SHP77 treated with DMSO at 0.1 percent for 48 hours (cell line): Measurements from ENCODE around the gene SLC31A2.

Source experiments
- DNase-seq: peaks from one replicate; lab custom pipeline; 2025; lab: John Stamatoyannopoulos, UW

The SLC31A2 gene

DNA sequence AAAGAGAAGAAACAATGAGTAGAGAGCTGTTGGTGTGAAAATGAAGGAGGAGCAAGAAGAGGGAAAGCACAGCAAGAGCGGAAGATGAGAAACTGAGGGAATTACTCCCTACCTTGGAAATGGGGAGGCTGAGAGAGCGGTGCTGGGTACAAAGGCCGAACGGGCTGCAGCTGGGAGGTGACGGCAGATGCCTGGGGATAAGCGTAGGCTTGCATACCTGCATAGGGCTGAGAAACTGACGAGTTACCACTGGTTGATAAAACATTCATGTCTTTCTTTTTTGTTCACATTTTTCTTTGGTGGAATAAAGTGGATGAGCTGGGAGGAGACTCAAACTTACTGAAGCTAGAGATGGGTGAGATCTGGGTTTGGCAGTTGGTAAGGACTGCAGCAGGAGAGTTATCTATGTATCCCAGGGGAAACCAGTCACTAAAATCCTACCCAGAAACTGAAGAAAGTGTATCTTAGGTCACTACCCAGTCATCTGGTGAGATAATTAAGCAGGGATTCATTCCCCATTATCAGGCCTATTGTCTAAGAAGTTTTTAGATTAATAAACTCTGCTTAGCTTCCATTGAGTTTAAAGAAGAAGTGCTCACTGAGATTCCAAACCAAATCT is 35.4 kb downstream of the SLC31A2 start:
- DNase-seq, result no peak

DNA sequence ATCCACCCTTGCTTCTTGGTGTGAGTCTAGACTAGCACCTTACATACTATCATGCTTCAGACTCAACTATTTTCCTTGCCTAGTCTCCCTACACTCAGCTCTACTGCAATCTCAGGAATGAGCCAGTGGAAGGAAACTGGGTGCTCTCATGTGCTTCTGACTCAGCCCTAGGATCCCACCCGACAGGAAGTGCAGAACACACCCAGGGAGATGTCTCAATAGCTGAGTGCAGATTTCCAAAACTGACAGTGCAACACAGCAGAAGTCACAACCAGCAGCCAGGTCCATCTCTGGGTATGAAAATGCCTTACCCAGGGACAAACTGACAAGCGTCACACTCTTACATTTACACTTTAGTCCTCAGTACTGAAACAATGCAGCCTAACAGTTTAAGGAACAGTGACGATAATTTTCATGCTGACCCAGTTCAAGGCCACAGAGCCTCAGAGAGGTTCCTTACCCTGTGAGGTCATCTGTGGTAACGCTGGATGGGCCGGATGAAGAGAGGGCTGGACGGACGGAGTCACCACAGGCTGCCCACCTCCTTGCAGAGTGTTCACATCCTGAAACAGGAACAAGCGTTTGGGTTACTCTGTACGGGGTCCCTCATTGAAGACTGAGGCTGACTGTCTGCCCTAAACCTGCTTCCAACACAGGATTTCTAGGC is 37.3 kb downstream of the SLC31A2 start:
- no peak for DNase-seq

DNA sequence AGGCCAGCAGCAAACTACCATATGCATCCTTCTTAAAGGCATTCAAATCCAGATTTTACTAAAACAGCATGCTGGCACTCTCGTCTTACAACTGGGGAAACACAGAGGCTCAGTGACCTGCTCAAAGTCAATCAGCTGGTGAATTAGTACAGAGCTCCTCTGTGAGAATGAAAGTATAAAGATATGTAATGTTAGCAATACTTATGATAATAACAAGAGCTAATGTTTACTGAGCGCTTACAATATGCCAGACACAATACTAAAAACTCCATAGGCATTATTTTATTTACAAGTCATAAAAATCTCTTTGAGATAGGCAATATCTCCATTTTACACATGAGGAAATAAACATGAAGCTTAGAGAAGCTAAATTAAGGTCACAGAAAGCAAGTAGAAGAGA is 41.6 kb downstream of the SLC31A2 start:
- no peak for DNase-seq

DNA sequence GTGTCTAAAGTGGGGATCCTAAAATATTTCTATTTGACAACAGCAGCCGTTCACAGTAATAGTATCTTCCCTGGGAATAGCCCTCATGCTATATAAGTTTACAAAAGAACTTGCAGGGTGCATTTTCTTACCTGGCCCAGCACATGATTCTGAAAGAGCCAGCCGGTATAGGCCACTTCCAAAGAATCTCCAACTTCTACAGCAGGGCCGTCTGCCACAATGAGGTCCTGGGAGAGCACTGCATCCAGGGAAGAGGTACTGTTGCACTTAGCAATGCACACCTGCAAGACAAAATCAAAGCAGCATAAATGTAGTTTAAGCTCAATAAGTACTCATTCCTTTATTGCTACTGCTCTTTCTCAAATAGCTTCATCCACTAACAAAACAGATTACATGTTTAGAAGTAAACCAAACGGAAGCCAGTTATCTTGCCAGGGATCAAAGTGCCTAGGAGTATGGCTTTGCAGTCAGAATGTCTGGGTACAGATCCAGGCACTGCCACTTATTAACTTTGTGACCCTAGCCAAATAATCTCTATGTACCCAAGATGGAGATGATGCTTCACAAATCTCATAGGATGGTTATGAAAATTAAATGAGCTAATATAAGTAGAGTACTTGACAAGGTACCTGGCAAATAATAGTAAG is 49.0 kb downstream of the SLC31A2 start:
- no peak for DNase-seq

DNA sequence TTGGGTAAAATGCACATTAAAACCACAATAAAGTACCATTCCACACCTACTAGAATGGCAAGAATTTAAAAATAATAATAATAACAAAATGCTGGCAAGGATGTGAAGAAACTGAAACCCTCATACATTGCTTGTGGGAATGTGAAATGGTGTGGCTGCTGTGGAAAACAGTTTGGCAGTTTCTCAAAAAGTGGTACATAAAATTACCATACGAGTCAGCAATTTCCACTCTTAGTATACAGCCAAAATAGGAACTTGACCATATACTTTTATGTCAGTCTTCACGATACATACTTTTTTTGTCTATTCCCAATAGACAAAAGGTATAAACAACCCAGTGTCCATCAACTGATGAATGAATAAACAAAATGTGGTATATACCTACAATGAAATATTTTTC is 54.6 kb downstream of the SLC31A2 start:
- DNase-seq, result no peak

DNA sequence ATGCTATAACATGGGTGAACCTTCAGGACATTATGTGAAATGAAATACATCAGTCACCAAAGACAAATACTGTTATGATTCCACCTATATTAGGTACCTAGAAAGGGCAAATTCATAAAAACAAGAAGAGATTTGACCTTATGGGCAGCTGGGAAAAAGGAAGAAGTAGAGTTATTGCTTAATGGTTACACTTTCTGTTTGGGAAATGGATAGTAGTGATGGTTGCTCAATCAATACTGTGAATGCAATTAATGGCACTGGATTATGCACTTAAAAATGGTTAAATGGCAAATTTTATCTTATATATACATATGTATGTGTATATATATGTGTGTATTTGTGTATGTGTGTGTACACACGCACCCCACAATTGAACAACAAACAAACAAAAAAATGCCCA is 55.1 kb downstream of the SLC31A2 start:
- DNase-seq, result no peak

DNA sequence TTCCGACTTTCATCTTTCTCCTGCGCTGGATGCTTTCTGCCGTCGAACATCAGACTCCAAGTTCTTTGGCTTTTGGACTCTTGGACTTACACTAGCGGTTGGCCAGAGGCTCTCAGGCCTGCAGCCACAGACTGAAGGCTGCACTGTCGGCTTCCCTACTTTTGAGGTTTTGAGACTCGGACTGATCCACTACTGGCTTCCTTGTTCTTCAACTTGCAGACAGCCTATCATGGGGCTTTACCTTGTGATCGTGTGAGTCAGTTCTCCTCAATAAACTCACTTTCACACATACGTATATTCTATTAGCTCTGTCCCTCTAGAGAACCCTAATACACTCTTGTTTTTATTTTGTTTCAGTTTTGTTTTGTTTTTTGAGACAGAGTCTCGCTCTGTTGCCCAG is 60.0 kb downstream of the SLC31A2 start:
- no peak for DNase-seq
